Measurements from ENCODE around the gene RARS1.
A peak's percentile ranks its signal among the peaks of the same experiment; 100 is the strongest.

RARS1 gene

GRCh38 chr5:168489059-168489458 is 2.8 kb downstream of the RARS1 start (continued):
- TF ChIP-seq POU6F1 (CRISPR knock-in tag; IDR thresholded peaks at IDR 0.05; ENCODE audit: borderline replicate concordance, low read depth) (no peak), TCF4 (CRISPR knock-in tag; IDR thresholded peaks at IDR 0.05; ENCODE audit: borderline replicate concordance) (no peak), ZNF8 (CRISPR knock-in tag; IDR thresholded peaks at IDR 0.05) (no peak)

- TF ChIP-seq ISL1 (CRISPR knock-in tag; IDR thresholded peaks at IDR 0.05) (peak; percentile 79), BACH2 (CRISPR knock-in tag; IDR thresholded peaks at IDR 0.05; ENCODE audit: borderline replicate concordance) (no peak), TCF4 (CRISPR knock-in tag; IDR thresholded peaks at IDR 0.05; ENCODE audit: borderline replicate concordance) (peak; percentile 79), SNAI2 (CRISPR knock-in tag; IDR thresholded peaks at IDR 0.05) (0 out of 2 replicates have a peak, but pooled peaks have one; percentile 56), TSHZ2 (CRISPR knock-in tag; IDR thresholded peaks at IDR 0.05) (peak; percentile 57; the same call in 1 of the 2 replicates), PATZ1 (CRISPR knock-in tag; IDR thresholded peaks at IDR 0.05; ENCODE audit: borderline replicate concordance) (no peak)
Observed at GRCh38 chr5:168494057-168494555, 7.8 kb downstream of the RARS1 start.

GRCh38 chr5:168502563-168503237 is 16.4 kb downstream of the RARS1 start:
- no peak for ATAC-seq
- TF ChIP-seq ESRRG (CRISPR knock-in tag; IDR thresholded peaks at IDR 0.05): no peak
- peak; percentile 60 for TF ChIP-seq TCF4 (CRISPR knock-in tag; IDR thresholded peaks at IDR 0.05; ENCODE audit: borderline replicate concordance)

More at GRCh38 chr5:168494057-168494555, 7.8 kb downstream of the RARS1 start:
- ATAC-seq: no peak

GRCh38 chr5:168513861-168514428 is 27.7 kb downstream of the RARS1 start:
- ATAC-seq: no peak
- no peak for TF ChIP-seq ARNTL (CRISPR knock-in tag; IDR thresholded peaks at IDR 0.05; ENCODE audit: borderline replicate concordance, low read depth)
- no peak for TF ChIP-seq PATZ1 (CRISPR knock-in tag; IDR thresholded peaks at IDR 0.05; ENCODE audit: borderline replicate concordance)
- TF ChIP-seq GLIS3 (CRISPR knock-in tag; IDR thresholded peaks at IDR 0.05): no peak
- no peak for TF ChIP-seq RARB (CRISPR knock-in tag; IDR thresholded peaks at IDR 0.05)
- TF ChIP-seq BACH2 (CRISPR knock-in tag; IDR thresholded peaks at IDR 0.05; ENCODE audit: borderline replicate concordance): no peak
- no peak for TF ChIP-seq CSDC2 (CRISPR knock-in tag; IDR thresholded peaks at IDR 0.05)
- TF ChIP-seq ZNF565 (CRISPR knock-in tag; conservative IDR thresholded peaks at IDR 0.05; ENCODE audit: low read depth): no peak
- no peak for TF ChIP-seq ZNF70 (CRISPR knock-in tag; IDR thresholded peaks at IDR 0.05)
- TF ChIP-seq ZNF8 (CRISPR knock-in tag; IDR thresholded peaks at IDR 0.05): no peak

- no peak for ATAC-seq
- TF ChIP-seq OSR1 (CRISPR knock-in tag; IDR thresholded peaks at IDR 0.05) (no peak), GLIS3 (CRISPR knock-in tag; IDR thresholded peaks at IDR 0.05) (no peak), BACH2 (CRISPR knock-in tag; IDR thresholded peaks at IDR 0.05; ENCODE audit: borderline replicate concordance) (no peak), TSHZ2 (CRISPR knock-in tag; IDR thresholded peaks at IDR 0.05) (no peak), PPARA (CRISPR knock-in tag; IDR thresholded peaks at IDR 0.05; ENCODE audit: borderline replicate concordance) (no peak), SNAI2 (CRISPR knock-in tag; IDR thresholded peaks at IDR 0.05) (no peak), PATZ1 (CRISPR knock-in tag; IDR thresholded peaks at IDR 0.05; ENCODE audit: borderline replicate concordance) (no peak), TOX (CRISPR knock-in tag; IDR thresholded peaks at IDR 0.05; ENCODE audit: borderline replicate concordance) (no peak), ZC3H10 (CRISPR knock-in tag; IDR thresholded peaks at IDR 0.05) (no peak), ZNF70 (CRISPR knock-in tag; IDR thresholded peaks at IDR 0.05) (no peak)
Observed at GRCh38 chr5:168525856-168526255, 39.6 kb downstream of the RARS1 start.

Measured in SK-N-SH treated with all-trans-retinoic acid at 6 μM for 48 hours (cell line).